GM12878 (cell line): Measurements from ENCODE around the gene HEBP1. TPM values are rescaled to one million over a fixed set of nuclear protein-coding genes. Genes with fewer than 3 reads are reported as not detected.

Experiments used
- ATAC-seq: fragments of 200-7000 bp; cut with Tn5 transposase; 3 replicates; pipeline ENCODE4 v1.9.1; 2020; ENCODE audit warnings: mild to moderate bottlenecking, moderate library complexity
- BruUV-seq: library from RNA; stranded (reverse); fragments of 400-500 nt; replicated peaks from 2 replicates; lab custom pipeline; 2021; lab: Mats Ljungman, UMichigan
- CTCF ChIA-PET: fragments of 300-600 bp; sonication (Branson Sonifier 250); formaldehyde crosslinking; extraction: SDS; loops from one replicate; lab custom pipeline; 2021; ENCODE audit warnings: inconsistent platforms; lab: Yijun Ruan, JAX
- POLR2A ChIA-PET: fragments of 350-600 bp; formaldehyde crosslinking; extraction: SDS; loops from one replicate; lab custom pipeline; 2021; ENCODE audit warnings: inconsistent platforms; lab: Charles Lee
- RAD21 ChIA-PET: fragments of 300-600 bp; sonication (Branson Sonifier 250); formaldehyde crosslinking; loops from one replicate; lab custom pipeline; 2023; ENCODE audit warnings: antibody characterized with exemption; ENCODE audit not compliant: unreplicated experiment; lab: Charles Lee
- SMC1A ChIA-PET: fragments of 300-600 bp; sonication (Branson Sonifier 250); formaldehyde crosslinking; loops from one replicate; lab custom pipeline; 2023; ENCODE audit not compliant: unreplicated experiment, uncharacterized antibody; lab: Charles Lee
- DNase-seq: peaks from one replicate; pipeline ENCODE4 v3.0.0-alpha.2; 2011; ENCODE audit warnings: low read depth, low spot score
- FAIRE-seq: peaks from 3 replicates; lab custom pipeline; 2011; peaks lifted over from hg19 to GRCh38; lab: Jason Lieb, UNC
- H2AFZ ChIP-seq: 2 replicates; pipeline ENCODE4 v1.6.0; 2011; ENCODE audit warnings: low read depth, low read length, control low read depth; ENCODE audit not compliant: control insufficient read depth
- H3K27ac ChIP-seq: 2 replicates; pipeline ENCODE4 v1.5.1; 2011; ENCODE audit warnings: control low read depth; ENCODE audit not compliant: control insufficient read depth, insufficient read depth
- H3K27me3 ChIP-seq, 2 experiments: replicated peaks in 1 of 2; 2 replicates each; pipeline versions ENCODE4 v1.6.0 to v1.6.1; 2011; ENCODE audit warnings: low read length in 1 of 2; ENCODE audit not compliant: control insufficient read depth in 2 of 2, insufficient read depth in 2 of 2
- H3K36me3 ChIP-seq, 2 experiments: 2 replicates each; pipeline ENCODE4 v1.5.1; 2011; ENCODE audit warnings: low read length in 1 of 2; ENCODE audit not compliant: control insufficient read depth in 2 of 2, insufficient read depth in 2 of 2
- H3K4me1 ChIP-seq: 2 replicates; pipeline ENCODE4 v1.6.1; 2011; ENCODE audit warnings: mild to moderate bottlenecking, low read length, moderate library complexity, mixed read lengths; ENCODE audit not compliant: control insufficient read depth, insufficient read depth
- H3K4me2 ChIP-seq: 2 replicates; pipeline ENCODE4 v1.6.0; 2011; ENCODE audit warnings: control low read depth; ENCODE audit not compliant: control insufficient read depth, insufficient read depth
- H3K4me3 ChIP-seq: fragments of 200-600 bp; sonication (generic); 2 replicates; pipeline ENCODE4 v1.5.1; 2016
- H3K79me2 ChIP-seq: 2 replicates; pipeline ENCODE4 v1.6.0; 2011; ENCODE audit warnings: low read length; ENCODE audit not compliant: control insufficient read depth, insufficient read depth
- H3K9ac ChIP-seq: 2 replicates; pipeline ENCODE4 v1.8.0; 2011; ENCODE audit warnings: low read length, control low read depth, mixed read lengths; ENCODE audit not compliant: control insufficient read depth, insufficient read depth
- H3K9me3 ChIP-seq: replicated peaks from 3 replicates; pipeline ENCODE4 v1.5.1; 2011; ENCODE audit warnings: mild to moderate bottlenecking, low read length; ENCODE audit not compliant: control insufficient read depth, insufficient read depth
- H4K20me1 ChIP-seq: 2 replicates; pipeline ENCODE4 v1.6.0; 2011; ENCODE audit not compliant: control insufficient read depth, insufficient read depth
- ASH2L ChIP-seq: fragments of 300-600, 200-600 bp; sonication (generic); IDR thresholded peaks from 2 replicates; pipeline ENCODE4 v1.6.1; 2017; ENCODE audit warnings: low read depth, mild to moderate bottlenecking, borderline replicate concordance
- IKZF2 ChIP-seq, 2 experiments: fragments of 450-650 bp; IDR thresholded peaks; 2 replicates each; pipeline ENCODE4 v1.6.1; 2017; ENCODE audit warnings: mild to moderate bottlenecking in 2 of 2, moderate library complexity in 2 of 2
- IRF5 ChIP-seq: fragments of 450-650 bp; IDR thresholded peaks from 2 replicates; pipeline ENCODE4 v1.6.1; 2017; ENCODE audit warnings: borderline replicate concordance
- NFIC ChIP-seq: IDR thresholded peaks from 2 replicates; pipeline ENCODE4 v1.6.1; 2012; ENCODE audit warnings: low read depth, mild to moderate bottlenecking, inconsistent platforms, low read length, moderate library complexity
- NR2C2 ChIP-seq: IDR thresholded peaks from 2 replicates; pipeline ENCODE4 v1.6.1; 2011; ENCODE audit warnings: borderline replicate concordance, low read depth; ENCODE audit not compliant: control insufficient read depth, insufficient read length
- PAX8 ChIP-seq: fragments of 450-650 bp; IDR thresholded peaks from 2 replicates; pipeline ENCODE4 v1.6.1; 2017; ENCODE audit warnings: mild to moderate bottlenecking, moderate library complexity
- POLR2AphosphoS5 ChIP-seq: IDR thresholded peaks from 2 replicates; pipeline ENCODE4 v1.6.1; 2011; ENCODE audit warnings: mild to moderate bottlenecking, low read length, inconsistent platforms
- RB1 ChIP-seq: fragments of 450-650 bp; formaldehyde crosslinking; IDR thresholded peaks from 2 replicates; pipeline ENCODE4 v1.6.1; 2017; ENCODE audit warnings: mild to moderate bottlenecking, borderline replicate concordance
- RFX5 ChIP-seq: IDR thresholded peaks from 2 replicates; pipeline ENCODE4 v1.6.1; 2011; ENCODE audit warnings: low read depth, low read length, improper control_type of control experiment
- SPI1 ChIP-seq: IDR thresholded peaks from 2 replicates; pipeline ENCODE4 v1.6.1; 2011; ENCODE audit warnings: low read depth, mild to moderate bottlenecking, low read length, moderate library complexity, borderline replicate concordance; ENCODE audit not compliant: insufficient read depth
- USF1 ChIP-seq: IDR thresholded peaks from 2 replicates; pipeline ENCODE4 v1.6.1; 2011; ENCODE audit warnings: borderline replicate concordance, low read depth, mild to moderate bottlenecking, moderate library complexity, mixed read lengths, low read length; ENCODE audit not compliant: insufficient read depth; ENCODE audit errors: extremely low read length
- USF2 ChIP-seq: IDR thresholded peaks from 2 replicates; pipeline ENCODE4 v1.6.1; 2011; ENCODE audit warnings: low read depth, low read length, improper control_type of control experiment, borderline replicate concordance
- ZNF384 ChIP-seq: IDR thresholded peaks from 2 replicates; pipeline ENCODE4 v1.6.1; 2012; ENCODE audit warnings: low read depth, mild to moderate bottlenecking, low read length, improper control_type of control experiment, borderline replicate concordance
- WGBS: methylation state at CpG from one replicate; pipeline ENCODE4 v1.1.6; 2016; ENCODE audit warnings: low lambda C conversion rate; ENCODE audit not compliant: insufficient replicate concordance, insufficient coverage; ENCODE audit errors: missing lambda C conversion rate; 5-methylcytosine and 5-hydroxymethylcytosine counted together
- in situ Hi-C: fragments of 300-500 bp; cut with MboI; formaldehyde crosslinking; loops from 9 replicates; pipeline ENCODE4 v1.14.3; 2018; ENCODE audit warnings: mixed read lengths
- intact Hi-C: fragments of 100-400 bp; cut with micrococcal nuclease; formaldehyde crosslinking; loops from one replicate; pipeline ENCODE4 v1.14.2; 2022; ENCODE audit not compliant: unreplicated experiment
- polyA plus RNA-seq, 11 experiments: library from polyadenylated mRNA; depleted of rRNA in 4 of 11; unstranded in 6 of 11; stranded (reverse) in 5 of 11; fragments of >200 nt; fragmentation: Nextera tagmentation in 4 of 11; fragmentation: Illumina TruSeq in 1 of 11; extraction: Ambion mirVana in 4 of 11; extraction: Trizol in 1 of 11; gene quantifications; 1 replicate in 1 of 11; 2 replicates in 10 of 11; pipeline versions ENCODE4 v1.2.1 to v1.2.3, GENCODE V29; 2011 to 2016; ENCODE audit warnings: inconsistent platforms in 2 of 11, missing spikeins in 2 of 11, low read depth in 1 of 11
- total RNA-seq, 4 experiments: library from RNA; depleted of rRNA in 3 of 4; stranded (reverse); fragments of >200 nt in 3 of 4; fragmentation: Illumina TruSeq in 1 of 4; extraction: Trizol in 1 of 4; gene quantifications; 2 replicates each; pipeline versions ENCODE4 v1.2.1 to v1.2.3, GENCODE V29; 2013 to 2021
- TF ChIP-seq, protein P1 (sequence below): IDR thresholded peaks from 2 replicates; pipeline ENCODE4 v1.6.1; 2011; ENCODE audit warnings: borderline replicate concordance, low read depth, mild to moderate bottlenecking, moderate library complexity, low read length; ENCODE audit not compliant: insufficient read depth, poor library complexity, severe bottlenecking

HEBP1 gene
- total and polyA plus RNA-seq, 10 of the 15 experiments (the other 5 are each of a cell fraction or from before 2014, with no cell fraction given) = 0.07 to 0.32 (median 0.18) TPM; not detected in 5

GRCh38 chr12:13002301-13003097, 2.4 kb upstream of the HEBP1 start (continued):
- TF ChIP-seq USF1 = no peak
- no peak for TF ChIP-seq PAX8

GRCh38 chr12:13001775-13002040, 1.6 kb upstream of the HEBP1 start:
- intact Hi-C loops (no loop called here), in situ Hi-C loops (no loop called here)
- no peak overlapping the region for H3K9ac ChIP-seq
- RAD21 ChIA-PET = no interaction called here
- no peak overlapping the region for H3K27ac ChIP-seq
- CTCF ChIA-PET = no interaction called here
- POLR2A ChIA-PET = no interaction called here
- H2AFZ ChIP-seq = no peak overlapping the region
- H3K4me2 ChIP-seq = no peak overlapping the region
- DNase-seq = no peak
- peaks cover 12% of the 10 kb centered on the region in 2 experiments for H3K27me3 ChIP-seq
- peaks cover 8% of the 10 kb centered on the region for H3K4me1 ChIP-seq
- no peak for FAIRE-seq
- no peaks in the 10 kb centered on the region; the same call in 1 of the 2 replicates for H4K20me1 ChIP-seq
- H3K9me3 ChIP-seq = no peaks in the 10 kb centered on the region; the same call in 2 of the 3 replicates
- no TSS peak for BruUV-seq
- H3K79me2 ChIP-seq = no peaks in the 10 kb centered on the region
- no peak for ATAC-seq
- no peaks in the 10 kb centered on the region for H3K36me3 ChIP-seq
- TF ChIP-seq RFX5 = no peak
- TF ChIP-seq USF2 = no peak
- no peak for TF ChIP-seq PAX8
- no peak for TF ChIP-seq ASH2L
- TF ChIP-seq NR2C2 = no peak
- TF ChIP-seq SPI1 = no peak
- TF ChIP-seq NFIC = no peak
- no peak for TF ChIP-seq RB1
- TF ChIP-seq, protein P1, sequence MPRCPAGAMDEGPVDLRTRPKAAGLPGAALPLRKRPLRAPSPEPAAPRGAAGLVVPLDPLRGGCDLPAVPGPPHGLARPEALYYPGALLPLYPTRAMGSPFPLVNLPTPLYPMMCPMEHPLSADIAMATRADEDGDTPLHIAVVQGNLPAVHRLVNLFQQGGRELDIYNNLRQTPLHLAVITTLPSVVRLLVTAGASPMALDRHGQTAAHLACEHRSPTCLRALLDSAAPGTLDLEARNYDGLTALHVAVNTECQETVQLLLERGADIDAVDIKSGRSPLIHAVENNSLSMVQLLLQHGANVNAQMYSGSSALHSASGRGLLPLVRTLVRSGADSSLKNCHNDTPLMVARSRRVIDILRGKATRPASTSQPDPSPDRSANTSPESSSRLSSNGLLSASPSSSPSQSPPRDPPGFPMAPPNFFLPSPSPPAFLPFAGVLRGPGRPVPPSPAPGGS = no peak
- TF ChIP-seq POLR2AphosphoS5 = no peak
- TF ChIP-seq IRF5 = no peak
- no peak for TF ChIP-seq IKZF2 (IDR thresholded peaks at IDR 0.05)
- no peak for TF ChIP-seq ZNF384
- TF ChIP-seq, all 136 proteins: peak for 0
- 92% methylated on average over 16 of the region's 16 CpGs for WGBS
- SMC1A ChIA-PET = no interaction called here
- H3K4me3 ChIP-seq = no peak overlapping the region
